Vagina (tissue), 2 donors: ENCODE data around the gene TSPAN15. TPM values are rescaled to one million over a fixed set of nuclear protein-coding genes. Genes with fewer than 3 reads are reported as not detected.

ENCODE experiments used
- DNase-seq, 2 donors: peaks; one replicate each; pipeline ENCODE4 v3.0.0-alpha.2; 2017; ENCODE audit errors: extremely low spot score in 2 of 2
- H3K27ac ChIP-seq: fragments of 200-600 bp; sonication (generic); one replicate; pipeline ENCODE4 v1.5.1; 2019
- H3K27me3 ChIP-seq: fragments of 200-600 bp; sonication (generic); one replicate; pipeline ENCODE4 v1.5.1; 2019
- H3K36me3 ChIP-seq, 2 donors: fragments of 200-600 bp; sonication (generic); one replicate each; pipeline ENCODE4 v1.5.1; 2017 to 2019
- H3K4me1 ChIP-seq: fragments of 200-600 bp; sonication (generic); one replicate; pipeline ENCODE4 v1.5.1; 2019
- H3K4me3 ChIP-seq, 2 donors: fragments of 200-600 bp; sonication (generic); 1 replicate in 1 of 2; 2 replicates in 1 of 2; pipeline ENCODE4 v1.5.1; 2016 to 2019
- H3K9me3 ChIP-seq: fragments of 200-600 bp; sonication (generic); one replicate; pipeline ENCODE4 v1.5.1; 2019
- POLR2A ChIP-seq, 2 donors: fragments of 450-650 bp; IDR thresholded peaks; one replicate each; pipeline ENCODE4 v1.6.1; 2017; ENCODE audit warnings: antibody characterized with exemption in 2 of 2, mild to moderate bottlenecking in 2 of 2, moderate library complexity in 2 of 2
- POLR2AphosphoS5 ChIP-seq, 2 donors: sonication (generic); formaldehyde crosslinking; IDR thresholded peaks; one replicate each; pipeline ENCODE4 v1.9.0; 2017; ENCODE audit warnings: antibody characterized with exemption in 2 of 2, mild to moderate bottlenecking in 2 of 2, low read depth in 1 of 2; ENCODE audit not compliant: insufficient read depth in 1 of 2
- intact Hi-C: fragments of 100-400 bp; cut with DNase I; formaldehyde crosslinking; loops from one replicate; pipeline ENCODE4 v1.15.1; 2023
- total RNA-seq: library from RNA; depleted of rRNA; stranded (reverse); fragments of >200 nt; gene quantifications from one replicate; pipeline ENCODE4 v1.2.3, GENCODE V29; 2016
- TF ChIP-seq, protein P1 (sequence below), 3 experiments: fragments of 450-650 bp in 2 of 3; fragments of 200-600 bp in 1 of 3; sonication (generic) in 1 of 3; IDR thresholded peaks; one replicate each; pipeline ENCODE4 v1.5.1; 2017 to 2019; ENCODE audit warnings: antibody characterized with exemption in 3 of 3, mild to moderate bottlenecking in 2 of 3, moderate library complexity in 2 of 3

Gene TSPAN15
- total RNA-seq, 1 donor from 2014 or later = 26.5 TPM

DNA sequence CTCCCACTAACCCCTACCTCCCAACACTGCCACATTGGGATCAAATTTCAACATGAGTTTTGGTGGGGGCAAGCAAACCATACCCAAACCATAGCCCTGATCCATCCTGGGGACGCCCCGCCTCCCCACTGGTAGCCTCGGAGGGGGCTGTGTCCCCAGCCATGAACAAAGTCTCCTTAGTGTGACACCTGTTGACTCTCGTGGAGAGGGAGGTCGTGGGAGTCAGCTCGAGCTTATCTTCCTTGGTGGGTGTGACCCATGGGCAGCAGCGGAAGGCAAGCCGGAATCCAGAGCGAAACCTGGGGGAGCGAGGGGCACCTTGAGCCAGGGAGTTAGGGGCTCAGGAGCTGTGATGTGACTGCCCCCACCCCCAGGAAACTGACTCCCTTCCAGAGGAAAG, 46.5 kb upstream of the TSPAN15 start:
- H3K9me3 ChIP-seq = no peaks in the 10 kb centered on the region
- no peak for DNase-seq
- peaks cover 63% of the 10 kb centered on the region for H3K4me1 ChIP-seq
- peaks cover 0 to 22% of the 10 kb centered on the region in 2 donors for H3K36me3 ChIP-seq
- intact Hi-C loops = no loop called here
- H3K4me3 ChIP-seq = no peak overlapping the region
- peak overlapping the region; percentile 89 for H3K27ac ChIP-seq
- no peaks in the 10 kb centered on the region for H3K27me3 ChIP-seq
- no peak for TF ChIP-seq POLR2A (IDR thresholded peaks at IDR 0.05)
- TF ChIP-seq POLR2AphosphoS5 (IDR thresholded peaks at IDR 0.05; ENCODE audit: insufficient read depth in 1 of 2, low read depth in 1 of 2) = no peak
- TF ChIP-seq, protein P1, sequence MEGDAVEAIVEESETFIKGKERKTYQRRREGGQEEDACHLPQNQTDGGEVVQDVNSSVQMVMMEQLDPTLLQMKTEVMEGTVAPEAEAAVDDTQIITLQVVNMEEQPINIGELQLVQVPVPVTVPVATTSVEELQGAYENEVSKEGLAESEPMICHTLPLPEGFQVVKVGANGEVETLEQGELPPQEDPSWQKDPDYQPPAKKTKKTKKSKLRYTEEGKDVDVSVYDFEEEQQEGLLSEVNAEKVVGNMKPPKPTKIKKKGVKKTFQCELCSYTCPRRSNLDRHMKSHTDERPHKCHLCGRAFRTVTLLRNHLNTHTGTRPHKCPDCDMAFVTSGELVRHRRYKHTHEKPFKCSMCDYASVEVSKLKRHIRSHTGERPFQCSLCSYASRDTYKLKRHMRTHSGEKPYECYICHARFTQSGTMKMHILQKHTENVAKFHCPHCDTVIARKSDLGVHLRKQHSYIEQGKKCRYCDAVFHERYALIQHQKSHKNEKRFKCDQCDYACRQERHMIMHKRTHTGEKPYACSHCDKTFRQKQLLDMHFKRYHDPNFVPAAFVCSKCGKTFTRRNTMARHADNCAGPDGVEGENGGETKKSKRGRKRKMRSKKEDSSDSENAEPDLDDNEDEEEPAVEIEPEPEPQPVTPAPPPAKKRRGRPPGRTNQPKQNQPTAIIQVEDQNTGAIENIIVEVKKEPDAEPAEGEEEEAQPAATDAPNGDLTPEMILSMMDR (IDR thresholded peaks at IDR 0.05) = no peak

DNA sequence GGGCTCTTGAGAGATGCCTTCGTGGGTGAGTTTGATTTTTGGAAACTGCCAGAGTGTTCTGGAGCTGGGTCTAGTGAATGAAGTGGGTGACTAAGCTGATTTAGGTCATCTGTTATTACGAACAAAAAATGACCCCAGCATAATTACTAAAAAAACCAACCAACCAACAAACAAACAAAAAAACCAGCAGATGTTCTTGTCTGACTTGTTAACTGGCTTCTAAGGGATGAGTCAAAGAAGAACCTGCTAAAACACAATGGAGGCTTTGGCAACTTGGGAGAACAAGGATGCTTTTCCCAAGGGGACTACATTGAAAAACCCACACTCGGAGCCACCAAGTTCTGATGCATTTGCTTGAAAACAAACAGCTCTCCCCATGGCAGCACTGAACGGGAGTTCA, 46.0 kb upstream of the TSPAN15 start:
- TF ChIP-seq, protein P1 (IDR thresholded peaks at IDR 0.05) = no peak
- TF ChIP-seq POLR2AphosphoS5 (IDR thresholded peaks at IDR 0.05; ENCODE audit: insufficient read depth in 1 of 2, low read depth in 1 of 2) (no peak), POLR2A (IDR thresholded peaks at IDR 0.05) (no peak)
- intact Hi-C loops = no loop called here
- Histone ChIP-seq H3K9me3 (no peaks in the 10 kb centered on the region), H3K36me3 (peaks cover 0 to 18% of the 10 kb centered on the region in 2 donors), H3K27me3 (no peaks in the 10 kb centered on the region), H3K27ac (peak overlapping the region; percentile 89), H3K4me1 (peaks cover 63% of the 10 kb centered on the region), H3K4me3 (no peak overlapping the region)
- no peak for DNase-seq

DNA sequence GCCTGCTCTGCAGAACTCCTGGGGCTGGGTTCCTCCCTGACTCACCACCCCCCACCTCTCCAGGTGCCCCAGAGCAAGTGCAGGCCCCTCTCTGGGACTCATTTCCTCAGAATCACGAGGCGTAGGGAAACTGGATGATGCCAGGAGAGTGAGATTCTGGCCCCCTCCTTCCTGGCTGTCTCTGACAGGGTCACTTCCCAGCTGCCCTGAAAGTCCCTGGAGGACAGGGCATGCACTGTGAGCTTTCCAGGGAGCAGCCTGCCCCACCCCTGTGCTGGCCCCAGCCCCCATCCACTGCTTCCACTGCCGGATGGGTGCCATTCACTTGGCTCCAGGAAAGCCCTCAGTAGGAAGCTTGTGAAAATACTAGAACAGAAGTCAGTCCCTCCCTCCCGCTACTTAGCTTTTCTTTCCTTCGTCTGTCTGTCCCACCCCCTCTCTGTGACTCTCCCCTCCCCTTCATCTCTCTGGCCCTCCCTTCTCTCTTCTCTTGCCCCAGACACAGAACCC, 44.9 kb upstream of the TSPAN15 start:
- H3K27ac ChIP-seq = peak overlapping the region; percentile 89
- H3K9me3 ChIP-seq = no peaks in the 10 kb centered on the region
- H3K36me3 ChIP-seq = peaks cover 0 to 6% of the 10 kb centered on the region in 2 donors
- TF ChIP-seq POLR2AphosphoS5 (IDR thresholded peaks at IDR 0.05; ENCODE audit: insufficient read depth in 1 of 2, low read depth in 1 of 2) = peak in 1 of 2 donors; percentile 56
- TF ChIP-seq, protein P1 (IDR thresholded peaks at IDR 0.05) = no peak
- peak in 1 of 2 donors; percentile 92 for DNase-seq
- H3K4me3 ChIP-seq = no peak overlapping the region
- H3K27me3 ChIP-seq = no peaks in the 10 kb centered on the region
- peaks cover 63% of the 10 kb centered on the region for H3K4me1 ChIP-seq
- intact Hi-C loops = no loop called here

DNA sequence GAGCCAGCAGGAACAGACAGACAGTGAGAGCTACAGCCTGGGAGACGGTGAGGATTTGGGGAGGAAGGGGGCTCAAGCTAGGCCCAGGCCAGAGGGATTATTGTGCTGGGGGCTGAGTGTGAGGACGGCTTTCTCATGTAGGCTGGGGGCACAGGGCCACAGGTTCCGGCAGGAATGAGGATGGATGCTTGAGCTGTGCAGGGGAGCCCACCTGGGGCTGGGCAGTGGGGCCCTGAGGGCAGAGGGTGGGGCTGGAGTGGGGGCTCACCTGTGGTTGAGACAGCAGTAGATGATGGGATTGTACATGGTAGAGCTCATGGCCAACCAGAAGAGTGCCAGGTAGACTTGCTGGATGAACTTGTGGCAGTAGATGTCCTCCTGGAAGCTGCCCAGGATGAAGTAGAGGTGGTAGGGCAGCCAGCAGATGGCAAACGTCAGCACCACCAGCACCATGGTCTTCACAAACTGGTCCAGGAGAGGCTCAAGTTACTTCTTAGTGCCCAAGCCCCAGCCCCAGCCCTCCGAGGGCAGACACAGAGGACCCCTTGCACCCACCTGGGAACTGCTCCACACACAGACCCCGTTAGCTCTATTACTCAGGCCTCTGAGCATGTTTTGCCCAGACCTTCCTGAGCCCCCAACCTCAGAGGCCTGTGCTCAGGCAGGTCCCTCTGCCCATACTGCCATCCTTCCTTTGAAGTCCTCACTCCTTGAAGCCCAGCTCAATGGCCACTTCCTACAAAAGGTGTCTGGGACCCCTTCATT, 44.3 kb upstream of the TSPAN15 start:
- Histone ChIP-seq H3K36me3 (no peaks in the 10 kb centered on the region), H3K4me1 (peaks cover 63% of the 10 kb centered on the region), H3K9me3 (no peaks in the 10 kb centered on the region), H3K4me3 (no peak overlapping the region), H3K27me3 (no peaks in the 10 kb centered on the region), H3K27ac (peak overlapping the region; percentile 89)
- intact Hi-C loops = no loop called here
- TF ChIP-seq POLR2A (IDR thresholded peaks at IDR 0.05) (no peak), POLR2AphosphoS5 (IDR thresholded peaks at IDR 0.05; ENCODE audit: insufficient read depth in 1 of 2, low read depth in 1 of 2) (no peak)
- TF ChIP-seq, protein P1 (IDR thresholded peaks at IDR 0.05) = no peak
- DNase-seq = peak in 1 of 2 donors; percentile 72
